LNCaP clone FGC (cell line): Measurements from ENCODE around the gene AOPEP.

Source experiments
- DNase-seq: peaks from one replicate; pipeline ENCODE4 v3.0.0-alpha.2; 2011; ENCODE audit warnings: low read depth
- H3K4me3 ChIP-seq: 2 replicates; pipeline ENCODE4 v1.5.1; 2011; ENCODE audit warnings: mild to moderate bottlenecking, low read depth, low read length, control low read depth
- TF ChIP-seq, protein P1 (sequence below): IDR thresholded peaks from 2 replicates; pipeline ENCODE4 v1.5.1; 2012; ENCODE audit warnings: mild to moderate bottlenecking; ENCODE audit not compliant: control insufficient read depth, insufficient read depth; ENCODE audit errors: extremely low read depth

The AOPEP gene

GRCh38 chr9:94806307-94806893 lies 79.9 kb downstream of the AOPEP start:
- DNase-seq = no peak
- TF ChIP-seq, protein P1, sequence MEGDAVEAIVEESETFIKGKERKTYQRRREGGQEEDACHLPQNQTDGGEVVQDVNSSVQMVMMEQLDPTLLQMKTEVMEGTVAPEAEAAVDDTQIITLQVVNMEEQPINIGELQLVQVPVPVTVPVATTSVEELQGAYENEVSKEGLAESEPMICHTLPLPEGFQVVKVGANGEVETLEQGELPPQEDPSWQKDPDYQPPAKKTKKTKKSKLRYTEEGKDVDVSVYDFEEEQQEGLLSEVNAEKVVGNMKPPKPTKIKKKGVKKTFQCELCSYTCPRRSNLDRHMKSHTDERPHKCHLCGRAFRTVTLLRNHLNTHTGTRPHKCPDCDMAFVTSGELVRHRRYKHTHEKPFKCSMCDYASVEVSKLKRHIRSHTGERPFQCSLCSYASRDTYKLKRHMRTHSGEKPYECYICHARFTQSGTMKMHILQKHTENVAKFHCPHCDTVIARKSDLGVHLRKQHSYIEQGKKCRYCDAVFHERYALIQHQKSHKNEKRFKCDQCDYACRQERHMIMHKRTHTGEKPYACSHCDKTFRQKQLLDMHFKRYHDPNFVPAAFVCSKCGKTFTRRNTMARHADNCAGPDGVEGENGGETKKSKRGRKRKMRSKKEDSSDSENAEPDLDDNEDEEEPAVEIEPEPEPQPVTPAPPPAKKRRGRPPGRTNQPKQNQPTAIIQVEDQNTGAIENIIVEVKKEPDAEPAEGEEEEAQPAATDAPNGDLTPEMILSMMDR = no peak
- no peak overlapping the region for H3K4me3 ChIP-seq

DNA sequence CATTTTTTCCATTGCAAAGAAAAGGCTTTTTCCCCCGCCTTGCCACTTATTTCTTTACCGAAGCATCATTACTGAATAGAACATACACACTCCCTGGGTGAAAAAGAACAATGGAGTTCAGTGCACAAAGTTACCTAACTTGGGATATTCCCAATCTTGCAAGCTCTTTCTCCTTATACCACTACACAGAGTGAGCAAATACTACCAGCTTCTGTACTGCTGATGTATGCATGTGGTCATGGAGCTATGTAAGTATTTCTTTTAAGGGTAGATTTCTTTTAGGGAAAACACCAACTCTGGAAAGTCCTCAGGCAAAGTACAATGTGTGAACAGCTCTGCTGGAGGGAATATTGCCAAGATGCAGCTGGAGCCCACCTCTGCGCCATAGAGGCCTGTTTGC lies 81.1 kb downstream of the AOPEP start:
- DNase-seq = no peak
- TF ChIP-seq, protein P1 = no peak
- H3K4me3 ChIP-seq = no peak overlapping the region

DNA sequence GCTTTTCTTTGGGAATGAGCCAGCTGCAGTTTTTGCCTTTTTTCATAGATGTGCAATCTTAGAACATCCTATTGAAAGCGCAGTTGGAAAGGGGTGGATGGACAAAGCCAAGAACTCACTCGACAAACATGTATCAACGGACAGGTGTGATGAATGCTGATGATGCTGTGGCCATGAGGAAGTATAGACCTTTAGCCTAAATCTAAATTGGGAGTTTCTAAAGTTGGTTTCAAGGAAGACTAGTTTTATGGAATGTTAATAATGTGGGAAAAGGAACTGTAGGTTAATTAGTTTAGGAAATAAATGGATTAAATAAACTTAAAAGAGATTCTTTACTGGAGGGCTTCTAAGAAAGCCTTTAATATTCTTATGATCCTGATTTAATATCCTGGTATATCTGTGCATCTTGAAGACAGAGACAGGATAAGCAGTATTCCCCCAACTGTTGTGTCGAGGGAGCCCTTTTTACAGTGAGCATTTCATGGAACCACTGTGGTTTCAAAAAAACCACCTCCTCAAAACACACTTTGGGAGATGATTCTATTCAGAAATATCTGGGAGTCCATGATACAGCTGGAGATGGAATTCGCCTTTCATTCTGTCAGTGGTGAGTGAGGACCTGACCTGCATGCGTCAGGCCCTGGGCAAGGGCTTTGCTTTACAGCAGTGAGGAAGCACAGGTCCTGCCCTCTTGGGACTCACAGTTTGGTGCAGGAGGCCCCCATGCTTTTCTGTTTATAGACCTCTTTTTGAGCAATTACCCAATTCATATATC lies 82.6 kb downstream of the AOPEP start:
- H3K4me3 ChIP-seq = no peak overlapping the region
- TF ChIP-seq, protein P1 = no peak
- no peak for DNase-seq

DNA sequence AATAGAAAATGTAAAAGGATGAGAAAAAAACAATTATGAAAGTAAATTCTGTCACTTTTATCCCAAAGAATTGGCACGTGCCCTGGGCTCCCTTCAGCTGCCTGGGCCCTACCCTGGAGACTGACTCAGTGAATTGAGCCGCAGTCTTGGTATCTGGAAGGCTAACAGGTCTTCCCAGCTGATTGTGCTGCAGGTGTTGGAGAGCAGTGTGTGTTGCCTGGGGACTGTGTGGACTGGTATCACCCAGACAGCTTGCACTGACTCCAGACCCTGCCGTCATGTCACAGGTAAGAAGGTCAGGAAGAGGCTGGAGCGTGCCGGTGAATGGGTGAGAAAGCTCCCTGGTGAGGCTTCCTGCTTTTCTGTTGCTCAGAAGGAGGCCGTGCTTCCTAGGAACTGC lies 83.3 kb downstream of the AOPEP start:
- H3K4me3 ChIP-seq = no peak overlapping the region
- DNase-seq = no peak
- TF ChIP-seq, protein P1 = no peak

GRCh38 chr9:94811074-94811473 lies 84.6 kb downstream of the AOPEP start:
- no peak for DNase-seq
- TF ChIP-seq, protein P1 = no peak
- no peak overlapping the region for H3K4me3 ChIP-seq

DNA sequence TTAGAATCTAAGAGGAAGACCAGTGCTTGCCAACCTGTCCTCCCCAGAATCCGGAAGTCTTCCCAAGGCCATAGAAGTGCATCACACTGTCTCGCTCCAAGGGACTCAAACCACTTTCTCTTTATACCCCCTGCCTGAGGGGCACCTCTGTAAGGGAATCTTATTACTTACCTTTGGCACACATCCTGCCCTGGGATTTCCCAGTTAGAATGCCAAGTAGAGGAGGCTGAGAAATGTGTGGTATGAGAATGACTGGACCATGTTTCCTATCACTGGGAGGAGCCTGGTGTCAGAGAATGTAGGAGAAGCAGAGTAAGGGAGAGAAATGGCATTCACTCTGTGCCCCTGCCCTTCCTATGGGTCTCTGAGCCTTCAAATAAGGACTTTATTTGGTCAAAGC lies 85.8 kb downstream of the AOPEP start:
- DNase-seq = no peak
- TF ChIP-seq, protein P1 = no peak
- no peak overlapping the region for H3K4me3 ChIP-seq
